GM23248 (cell line): Measurements from ENCODE around the gene GNG14. TPM values are rescaled to one million over a fixed set of nuclear protein-coding genes. Genes with fewer than 3 reads are reported as not detected.
"Not testable (repeated sequence)": the region's sequence is repeated elsewhere in the genome, so short reads cannot be mapped to it uniquely, and the experiment has no call there.

Source experiments
- DNase-seq: peaks from one replicate; pipeline ENCODE4 v3.0.0-alpha.2; 2015
- H2AFZ ChIP-seq: fragments of 200-600 bp; sonication (generic); 2 replicates; pipeline ENCODE4 v1.6.1; 2016; ENCODE audit warnings: antibody characterized with exemption
- H3F3A ChIP-seq: fragments of 200-600 bp; sonication (generic); 2 replicates; pipeline ENCODE4 v1.6.1; 2016; ENCODE audit warnings: mild to moderate bottlenecking, antibody characterized with exemption, mixed run types; ENCODE audit not compliant: insufficient read depth
- H3K27ac ChIP-seq: fragments of 200-600 bp; sonication (generic); 2 replicates; pipeline ENCODE4 v1.5.1; 2016; ENCODE audit warnings: mild to moderate bottlenecking
- H3K27me3 ChIP-seq: fragments of 200-600 bp; sonication (generic); replicated peaks from 2 replicates; pipeline ENCODE4 v1.6.1; 2016; ENCODE audit warnings: mild to moderate bottlenecking; ENCODE audit not compliant: insufficient read depth
- H3K36me3 ChIP-seq: fragments of 200-600 bp; sonication (generic); 2 replicates; pipeline ENCODE4 v1.6.1; 2016; ENCODE audit warnings: low read depth, mild to moderate bottlenecking
- H3K4me1 ChIP-seq: fragments of 200-600 bp; sonication (generic); 2 replicates; pipeline ENCODE4 v1.6.1; 2016; ENCODE audit warnings: mild to moderate bottlenecking; ENCODE audit not compliant: insufficient read depth
- H3K4me2 ChIP-seq: fragments of 200-600 bp; sonication (generic); one replicate; pipeline ENCODE4 v1.6.1; 2016; ENCODE audit warnings: mild to moderate bottlenecking; ENCODE audit not compliant: unreplicated experiment
- H3K4me3 ChIP-seq: fragments of 200-600 bp; sonication (generic); 2 replicates; pipeline ENCODE4 v1.5.1; 2016; ENCODE audit warnings: mild to moderate bottlenecking
- H3K79me2 ChIP-seq: fragments of 200-600 bp; sonication (generic); 2 replicates; pipeline ENCODE4 v1.6.1; 2016; ENCODE audit warnings: mild to moderate bottlenecking; ENCODE audit not compliant: insufficient read depth
- H3K9ac ChIP-seq: fragments of 200-600 bp; sonication (generic); 2 replicates; pipeline ENCODE4 v1.6.1; 2016; ENCODE audit warnings: mild to moderate bottlenecking
- H3K9me2 ChIP-seq: fragments of 200-600 bp; sonication (generic); 2 replicates; pipeline ENCODE4 v1.6.1; 2016; ENCODE audit warnings: mixed run types, mild to moderate bottlenecking, moderate library complexity; ENCODE audit not compliant: insufficient read depth
- H3K9me3 ChIP-seq: fragments of 200-600 bp; sonication (generic); one replicate; pipeline ENCODE4 v1.6.1; 2017; ENCODE audit warnings: low read depth
- H4K20me1 ChIP-seq: fragments of 200-600 bp; sonication (generic); 2 replicates; pipeline ENCODE4 v1.6.0; 2016; ENCODE audit not compliant: insufficient read depth
- EZH2 ChIP-seq: fragments of 200-600 bp; sonication (generic); IDR thresholded peaks from 2 replicates; pipeline ENCODE4 v1.6.1; 2018; ENCODE audit warnings: antibody characterized with exemption, mild to moderate bottlenecking; ENCODE audit not compliant: insufficient read depth, poor library complexity, severe bottlenecking
- EZH2phosphoT487 ChIP-seq: fragments of 200-600 bp; sonication (generic); IDR thresholded peaks from 2 replicates; pipeline ENCODE4 v1.6.1; 2018; ENCODE audit warnings: antibody characterized with exemption, moderate library complexity, mild to moderate bottlenecking, low read depth; ENCODE audit not compliant: insufficient read depth
- whole genome bisulfite sequencing, 2 experiments: methylation state at CpG; one replicate each; pipeline ENCODE4 v1.1.6; 2015 to 2017; ENCODE audit warnings: low lambda C conversion rate in 2 of 2, low coverage in 1 of 2; ENCODE audit errors: missing lambda C conversion rate in 2 of 2; 5-methylcytosine and 5-hydroxymethylcytosine counted together
- in situ Hi-C: fragments of 300-500 bp; cut with MboI; formaldehyde crosslinking; loops from 2 replicates; pipeline ENCODE4 v1.15.0; 2020
- polyA plus RNA-seq: library from polyadenylated mRNA; unstranded; fragments of >200 nt; fragmentation: Nextera tagmentation; extraction: Ambion mirVana; gene quantifications from 2 replicates; pipeline ENCODE4 v1.2.1, GENCODE V29; 2016
- total RNA-seq: library from RNA; depleted of rRNA; stranded (reverse); fragments of >200 nt; shearing (Covaris generic); gene quantifications from 2 replicates; pipeline ENCODE4 v1.2.3, GENCODE V29; 2014

GNG14 gene
- total and polyA plus RNA-seq, 2 experiments from 2014 or later: not detected

- no peak overlapping the region for H2AFZ ChIP-seq
- WGBS, 2 experiments: 87 to 91% methylated on average over 8 of the region's 8 CpGs
- H3K36me3 ChIP-seq: peaks cover 60% of the 10 kb centered on the region
- no peak overlapping the region for H3K27ac ChIP-seq
- H3F3A ChIP-seq: no peaks in the 10 kb centered on the region
- peaks cover 38% of the 10 kb centered on the region for H3K79me2 ChIP-seq
- no peak for DNase-seq
- no peaks in the 10 kb centered on the region for H3K4me1 ChIP-seq
- no peak overlapping the region for H3K9ac ChIP-seq
- H3K9me2 ChIP-seq: no peaks in the 10 kb centered on the region
- no peak overlapping the region for H3K4me3 ChIP-seq
- no peaks in the 10 kb centered on the region for H3K9me3 ChIP-seq
- TF ChIP-seq EZH2 (no peak), EZH2phosphoT487 (no peak)
- H4K20me1 ChIP-seq: no peaks in the 10 kb centered on the region
- no peaks in the 10 kb centered on the region for H3K27me3 ChIP-seq
- in situ Hi-C loops: no loop called here
- no peak overlapping the region for H3K4me2 ChIP-seq
Measured at GRCh38 chr19:12708641-12709040, 20.8 kb downstream of the GNG14 start.

GRCh38 chr19:12711187-12711586 is 23.4 kb downstream of the GNG14 start:
- Histone ChIP-seq H3K27ac (no peak overlapping the region), H2AFZ (no peak overlapping the region), H3K4me2 (no peak overlapping the region), H3K79me2 (peaks cover 63% of the 10 kb centered on the region), H3K9me2 (no peaks in the 10 kb centered on the region), H3K36me3 (peaks cover 67% of the 10 kb centered on the region), H3F3A (no peaks in the 10 kb centered on the region), H3K4me3 (no peak overlapping the region), H3K9me3 (no peaks in the 10 kb centered on the region), H4K20me1 (no peaks in the 10 kb centered on the region), H3K4me1 (no peaks in the 10 kb centered on the region), H3K27me3 (no peaks in the 10 kb centered on the region), H3K9ac (no peak overlapping the region)
- TF ChIP-seq EZH2 (no peak), EZH2phosphoT487 (no peak)
- DNase-seq: no peak
- in situ Hi-C loops: no loop called here
- WGBS, 2 experiments: 86 to 89% methylated on average over 17 of the region's 17 CpGs

GRCh38 chr19:12712077-12712476 is 24.3 kb downstream of the GNG14 start:
- in situ Hi-C loops, H3K27me3 ChIP-seq, H3K4me2 ChIP-seq, H3K4me1 ChIP-seq, H3K9me2 ChIP-seq, H3K27ac ChIP-seq, H2AFZ ChIP-seq, H3K4me3 ChIP-seq, H3F3A ChIP-seq, H3K9ac ChIP-seq, DNase-seq, H3K9me3 ChIP-seq, H4K20me1 ChIP-seq: not testable (repeated sequence)
- Histone ChIP-seq H3K79me2 (peaks cover 72% of the 10 kb centered on the region), H3K36me3 (peaks cover 62% of the 10 kb centered on the region)
- 43 to 44% methylated on average over 12 to 13 of the region's 14 CpGs for WGBS, 2 experiments

- H3K9me3 ChIP-seq, H3F3A ChIP-seq, H3K9me2 ChIP-seq, DNase-seq, H3K27ac ChIP-seq, in situ Hi-C loops, H3K4me1 ChIP-seq, H3K9ac ChIP-seq, H3K4me2 ChIP-seq, H2AFZ ChIP-seq, H3K4me3 ChIP-seq, H3K27me3 ChIP-seq, H4K20me1 ChIP-seq: not testable (repeated sequence)
- H3K36me3 ChIP-seq: peaks cover 53% of the 10 kb centered on the region
- 83 to 86% methylated on average over 9 of the region's 9 CpGs for WGBS, 2 experiments
- H3K79me2 ChIP-seq: peaks cover 84% of the 10 kb centered on the region
Measured at GRCh38 chr19:12713304-12713703, 25.5 kb downstream of the GNG14 start.

GRCh38 chr19:12715102-12715501 is 27.3 kb downstream of the GNG14 start:
- H3K27me3 ChIP-seq: no peaks in the 10 kb centered on the region
- no peak for DNase-seq
- in situ Hi-C loops: no loop called here
- no peak overlapping the region for H3K4me3 ChIP-seq
- H2AFZ ChIP-seq: no peak overlapping the region
- WGBS, 2 experiments: 83 to 87% methylated on average over 15 of the region's 15 CpGs
- no peak overlapping the region for H3K9ac ChIP-seq
- H3K79me2 ChIP-seq: peaks cover 91% of the 10 kb centered on the region
- H4K20me1 ChIP-seq: no peaks in the 10 kb centered on the region
- H3K9me3 ChIP-seq: no peaks in the 10 kb centered on the region
- no peak overlapping the region for H3K27ac ChIP-seq
- no peaks in the 10 kb centered on the region for H3F3A ChIP-seq
- no peaks in the 10 kb centered on the region for H3K9me2 ChIP-seq
- peaks cover 9% of the 10 kb centered on the region for H3K4me1 ChIP-seq
- no peak for TF ChIP-seq EZH2
- no peak for TF ChIP-seq EZH2phosphoT487
- H3K36me3 ChIP-seq: peaks cover 40% of the 10 kb centered on the region; the same call in 1 of the 2 replicates
- no peak overlapping the region for H3K4me2 ChIP-seq
